GM19455 (cell line): ENCODE data around the gene NFASC.

Experiments
- ATAC-seq: cut with Tn5 transposase; IDR thresholded peaks from one replicate; pipeline ENCODE4 v1.9.1; 2021; ENCODE audit not compliant: unreplicated experiment

NFASC gene

DNA sequence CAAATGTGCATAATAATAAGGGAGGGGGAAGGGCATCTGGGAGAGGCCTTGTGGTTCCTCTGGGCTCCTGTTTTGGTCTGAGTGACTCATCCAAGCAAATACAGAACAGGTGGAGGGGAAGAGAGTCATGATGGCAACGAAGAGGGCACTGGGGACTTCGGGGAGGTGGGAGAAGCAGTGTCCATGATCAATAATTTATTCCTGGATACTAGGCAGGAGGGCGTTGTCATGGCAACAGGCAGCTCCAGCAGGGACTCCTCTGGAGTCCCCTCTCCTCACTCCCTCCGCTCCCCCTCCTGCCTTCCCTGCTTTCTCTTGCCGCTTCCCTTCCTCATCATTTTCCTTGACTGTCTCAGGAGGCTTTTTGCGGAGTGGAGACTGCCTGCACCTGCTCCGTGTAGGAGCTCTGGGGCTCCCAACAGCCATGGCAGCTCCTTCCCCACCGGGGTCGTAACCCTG lies 12.3 kb upstream of the NFASC start:
- ATAC-seq, result no peak

DNA sequence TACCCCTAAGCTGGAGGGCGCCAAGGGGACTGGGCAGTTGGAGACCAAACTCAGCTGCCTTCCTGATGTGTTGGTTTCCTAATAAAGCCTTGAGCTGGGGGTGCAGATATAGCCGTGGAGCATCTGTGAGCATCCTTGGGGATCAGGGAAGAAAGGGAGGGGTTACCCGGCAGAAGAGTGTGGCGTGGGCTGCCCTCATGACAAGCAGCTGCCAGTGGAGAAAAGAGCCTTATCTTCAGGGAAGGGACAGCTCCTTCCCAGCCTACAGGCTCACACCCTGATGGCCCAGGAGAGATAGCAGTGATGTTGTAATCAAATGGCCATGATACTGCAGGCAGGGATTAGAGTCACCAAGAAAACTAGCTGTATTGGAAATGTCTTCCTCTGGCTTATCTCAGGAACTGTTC lies 10.8 kb upstream of the NFASC start:
- ATAC-seq, result no peak

DNA sequence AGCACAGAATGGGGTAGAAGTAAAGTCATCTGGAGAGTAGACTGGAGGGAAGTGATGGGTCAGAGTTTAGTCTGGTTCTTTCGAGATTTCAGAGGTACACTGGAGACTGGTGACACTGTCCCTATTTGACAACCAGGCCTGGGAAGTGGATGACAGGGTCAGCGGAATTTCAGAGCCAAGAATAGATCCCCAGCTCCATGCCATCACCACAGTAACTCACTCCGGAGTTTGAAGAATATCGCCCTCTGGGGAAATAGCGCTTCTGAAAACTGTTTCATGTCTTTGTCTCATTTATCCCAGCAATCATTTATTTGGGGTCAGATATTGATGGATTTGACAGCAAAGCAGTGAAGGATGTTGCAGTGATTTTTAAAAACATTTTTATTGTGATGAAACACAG lies 7.6 kb upstream of the NFASC start:
- ATAC-seq, result no peak

DNA sequence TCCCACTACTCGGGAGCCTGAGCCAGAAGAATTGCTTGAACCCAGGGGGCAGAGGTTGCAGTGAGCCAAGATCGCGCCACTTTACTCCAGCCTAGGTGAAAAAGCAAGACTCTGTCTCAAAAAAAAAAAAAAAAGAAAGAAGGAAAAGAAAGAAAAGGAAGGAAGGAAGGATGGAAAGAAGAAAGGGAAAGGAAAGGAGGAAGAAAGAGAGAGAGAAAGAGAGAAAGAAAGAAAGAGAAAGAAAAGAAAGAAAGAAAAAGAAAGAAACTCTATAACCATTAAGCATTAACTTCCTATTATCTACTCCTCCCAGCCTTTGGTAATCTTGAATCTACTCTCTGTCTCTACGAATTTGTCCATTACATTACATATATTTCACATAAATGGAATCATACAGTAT lies 6.9 kb upstream of the NFASC start:
- no peak for ATAC-seq

GRCh38 chr1:204866051-204866596 lies 4.5 kb upstream of the NFASC start:
- no peak for ATAC-seq

- no peak for ATAC-seq
Measured at GRCh38 chr1:204867203-204867602, 3.5 kb upstream of the NFASC start.

GRCh38 chr1:204867666-204868339 lies 2.9 kb upstream of the NFASC start:
- ATAC-seq, result no peak

DNA sequence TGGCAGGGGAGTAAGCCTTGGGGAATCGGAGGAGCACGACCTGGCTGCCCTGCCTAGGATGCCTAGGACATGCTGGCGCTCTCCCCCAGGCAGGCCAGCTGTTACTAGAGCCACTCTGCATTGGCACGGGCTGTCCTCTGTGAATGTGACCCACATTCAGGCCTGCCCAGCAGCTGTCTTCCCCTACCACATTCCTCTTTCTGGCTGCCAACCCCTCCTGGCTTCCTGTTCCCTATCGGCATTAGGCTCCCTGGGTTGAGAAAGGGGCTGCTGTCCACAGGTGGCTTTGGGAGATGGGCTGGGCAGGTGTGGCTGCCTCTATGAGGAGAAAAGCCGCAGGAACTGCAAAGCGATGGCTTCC lies 2.3 kb upstream of the NFASC start:
- ATAC-seq, result no peak

DNA sequence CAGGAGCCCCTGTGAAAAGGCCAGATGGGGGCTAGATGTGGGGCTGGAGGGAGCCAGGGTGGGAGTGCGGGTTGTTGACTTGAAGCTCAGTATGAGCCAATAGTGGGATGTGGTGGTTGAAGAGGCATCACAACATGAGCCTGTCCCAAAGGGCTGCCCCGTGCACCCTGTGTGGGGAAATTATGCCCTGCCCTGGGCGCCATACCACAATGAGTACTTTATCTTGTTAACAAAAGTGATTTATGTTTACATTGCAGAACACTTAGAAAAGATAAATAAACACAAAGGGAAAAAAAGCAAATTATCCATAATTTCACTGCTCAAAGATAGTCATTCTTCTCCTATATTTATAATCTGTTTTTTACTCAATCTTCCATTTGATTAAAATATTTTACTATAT lies 1.6 kb upstream of the NFASC start:
- no peak for ATAC-seq

GRCh38 chr1:204871405-204872037 lies 859 bp downstream of the NFASC start:
- ATAC-seq, result no peak

DNA sequence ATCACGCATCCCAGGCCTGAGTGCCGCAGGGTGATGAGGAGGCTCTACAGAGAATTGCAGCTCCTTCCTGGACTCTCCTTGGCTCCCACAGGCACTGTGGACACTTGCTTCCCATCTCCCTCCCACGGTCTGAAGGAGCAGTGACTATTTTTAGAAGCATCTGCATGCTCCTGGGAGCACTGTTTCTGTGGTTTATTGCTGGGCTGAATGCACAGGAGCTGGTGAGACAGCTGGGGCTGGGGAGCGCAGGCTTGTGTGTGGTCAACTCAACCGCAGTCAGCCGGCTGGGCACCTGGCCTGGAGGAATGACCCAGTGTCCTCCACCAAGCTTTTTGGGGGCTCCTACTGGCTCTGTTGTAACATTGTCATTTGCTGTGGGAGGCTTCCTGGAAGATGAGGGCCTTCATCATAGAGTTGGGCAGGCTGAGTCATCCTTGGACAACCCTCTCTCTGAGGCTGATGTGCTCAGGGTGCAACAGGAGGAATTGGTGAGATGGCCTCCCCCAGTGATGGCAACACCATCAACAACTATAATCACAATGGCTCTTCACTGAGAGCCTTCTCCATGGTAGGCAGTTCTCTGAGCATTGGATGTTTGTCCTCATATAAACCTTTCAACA lies 1.7 kb downstream of the NFASC start:
- no peak for ATAC-seq

DNA sequence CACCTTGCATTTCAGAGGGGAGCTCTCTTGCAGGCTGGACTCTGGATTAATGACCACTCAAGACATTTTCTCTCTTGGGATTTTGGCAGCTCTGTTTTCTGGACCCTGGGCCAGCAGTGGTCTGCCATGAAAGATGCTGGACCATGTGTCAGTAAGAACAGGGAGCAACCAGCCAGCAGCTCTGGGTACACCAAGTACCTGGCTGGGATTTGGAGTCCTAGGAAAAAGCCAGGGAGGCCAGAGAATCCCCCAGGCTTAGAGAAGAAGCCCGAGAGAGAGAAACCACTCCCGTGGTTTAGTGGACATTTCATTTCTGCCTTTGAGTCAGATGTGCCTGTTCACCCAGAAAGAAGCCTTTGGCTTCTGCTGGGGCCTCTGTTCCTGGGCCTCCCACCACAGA lies 2.5 kb downstream of the NFASC start:
- ATAC-seq, result no peak

DNA sequence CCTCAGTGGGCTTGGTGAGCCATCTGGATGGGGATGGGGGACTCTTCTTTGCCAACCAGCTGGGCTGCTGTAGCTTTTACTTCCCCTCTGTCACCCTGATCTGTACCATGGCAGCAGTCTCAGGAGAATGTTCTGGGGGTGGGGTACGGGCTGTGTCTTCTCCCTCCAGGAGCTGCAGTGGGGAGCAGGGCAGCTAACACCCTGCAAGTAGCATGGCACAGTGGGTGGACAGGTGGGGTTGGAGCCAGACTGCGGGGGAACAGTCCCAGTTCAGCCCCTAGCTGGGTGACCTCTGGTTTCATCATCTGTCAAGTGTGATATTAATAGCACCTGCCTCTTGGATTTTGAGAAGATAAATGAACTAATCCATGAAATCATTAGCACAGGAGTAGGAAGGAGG lies 3.1 kb downstream of the NFASC start:
- ATAC-seq, result no peak

DNA sequence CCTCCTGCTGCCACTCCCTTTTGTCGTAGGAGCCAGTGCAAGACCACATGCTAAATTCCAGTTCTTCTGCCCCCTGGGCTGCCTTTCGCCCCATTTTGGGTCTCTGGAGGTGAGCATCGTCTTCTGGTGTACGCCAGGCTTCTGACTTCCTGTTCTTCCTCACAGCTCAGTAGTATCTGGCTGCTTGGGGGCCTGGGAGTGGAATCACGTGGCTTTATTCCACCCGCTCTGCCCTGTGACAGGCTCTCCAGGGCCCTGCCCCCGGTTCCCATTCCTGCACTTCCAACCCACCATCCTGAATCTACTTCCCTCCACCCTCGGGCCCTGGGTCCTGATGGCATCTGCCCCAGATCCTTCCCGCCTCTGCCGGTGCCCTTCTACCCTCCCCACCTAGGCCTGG lies 3.6 kb downstream of the NFASC start:
- ATAC-seq, result no peak

DNA sequence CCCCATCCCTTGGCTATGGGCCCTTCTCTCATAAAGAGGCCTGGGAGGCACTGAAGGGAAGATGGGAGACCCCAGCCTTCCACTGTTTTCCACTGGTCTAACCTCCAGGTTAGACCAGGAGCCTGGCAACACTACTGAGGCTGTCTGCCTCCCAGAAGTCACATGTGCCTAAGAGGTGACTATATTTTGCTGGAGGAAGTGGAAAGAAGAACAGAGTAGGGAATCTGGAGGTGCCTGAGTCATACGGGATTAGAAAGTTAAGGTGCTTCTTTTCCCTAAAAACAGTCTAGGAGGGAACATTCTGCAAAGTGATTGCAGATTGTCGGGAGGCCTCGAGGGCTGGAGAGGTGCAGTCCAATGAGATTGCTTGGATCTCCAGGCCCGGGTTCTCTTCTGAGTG lies 4.6 kb downstream of the NFASC start:
- no peak for ATAC-seq

DNA sequence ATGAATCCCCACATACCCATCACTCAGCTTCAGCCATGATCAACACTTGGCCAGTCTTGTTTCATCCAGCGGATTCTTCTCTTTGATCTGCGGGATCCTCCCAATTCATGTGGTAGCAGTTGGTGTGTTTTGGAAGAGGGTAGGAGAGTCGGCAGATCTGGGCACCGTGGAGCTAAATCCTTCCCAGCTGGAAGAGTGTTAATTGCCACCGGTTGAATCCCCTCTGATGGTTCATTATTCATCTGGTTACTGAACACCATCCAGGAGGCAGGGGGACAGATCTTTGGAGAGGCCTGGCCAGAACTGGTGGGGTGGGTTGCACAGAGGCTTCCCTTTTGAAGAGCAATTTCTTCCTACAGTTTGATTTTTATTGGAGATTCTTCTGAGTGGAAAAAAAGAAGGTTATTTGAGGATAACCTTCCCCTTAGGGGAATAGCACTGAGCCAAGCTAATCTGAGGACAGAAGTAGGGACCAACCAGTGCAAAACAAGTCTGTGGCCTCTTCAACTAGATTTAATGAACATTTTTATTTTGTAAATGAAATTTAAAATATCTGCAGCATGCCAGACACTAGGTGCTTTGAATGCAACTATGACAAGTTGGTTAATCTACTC lies 8.1 kb downstream of the NFASC start:
- ATAC-seq, result no peak

DNA sequence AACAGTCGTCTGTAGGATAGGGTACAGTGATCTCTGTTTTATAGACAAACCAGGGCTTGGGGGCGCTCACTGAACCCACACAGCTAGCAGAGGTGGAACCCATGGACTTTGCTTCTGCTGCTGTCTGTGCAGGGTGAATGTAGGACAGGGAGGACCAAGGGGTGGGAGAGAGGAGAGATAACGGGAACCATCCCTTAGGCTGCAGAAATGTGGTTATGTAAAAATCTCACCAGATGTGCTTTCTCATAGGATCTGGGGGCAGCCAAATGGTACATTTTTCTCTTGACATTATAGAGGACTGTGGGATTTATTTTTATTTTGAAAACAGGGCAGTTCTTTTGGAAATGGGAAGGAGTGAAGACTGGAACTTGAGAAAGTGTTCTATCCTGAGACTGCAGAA lies 8.7 kb downstream of the NFASC start:
- ATAC-seq, result no peak

DNA sequence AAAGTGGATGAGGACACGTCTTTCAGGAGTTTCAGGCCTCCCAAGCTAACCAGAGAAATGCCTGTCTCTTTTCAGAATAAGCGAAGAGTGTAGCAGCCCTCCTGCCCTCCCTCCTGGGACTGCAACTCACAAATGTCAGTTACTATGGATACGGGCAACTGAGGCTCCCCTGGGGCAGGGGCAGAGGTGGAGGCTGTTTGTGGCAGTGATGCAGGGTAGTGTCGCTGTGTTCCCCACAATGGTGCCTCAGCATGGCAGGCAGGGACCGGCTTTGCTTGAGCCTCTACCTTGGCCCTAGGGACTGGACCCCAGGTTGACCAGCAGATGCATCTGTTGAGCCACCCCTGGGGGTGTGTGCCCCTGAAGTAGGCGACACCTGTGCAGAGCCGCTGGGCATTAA lies 10.2 kb downstream of the NFASC start:
- no peak for ATAC-seq

- no peak for ATAC-seq
Measured at GRCh38 chr1:204882479-204882878, 11.8 kb downstream of the NFASC start.

GRCh38 chr1:204883405-204883804 lies 12.7 kb downstream of the NFASC start:
- ATAC-seq, result no peak

DNA sequence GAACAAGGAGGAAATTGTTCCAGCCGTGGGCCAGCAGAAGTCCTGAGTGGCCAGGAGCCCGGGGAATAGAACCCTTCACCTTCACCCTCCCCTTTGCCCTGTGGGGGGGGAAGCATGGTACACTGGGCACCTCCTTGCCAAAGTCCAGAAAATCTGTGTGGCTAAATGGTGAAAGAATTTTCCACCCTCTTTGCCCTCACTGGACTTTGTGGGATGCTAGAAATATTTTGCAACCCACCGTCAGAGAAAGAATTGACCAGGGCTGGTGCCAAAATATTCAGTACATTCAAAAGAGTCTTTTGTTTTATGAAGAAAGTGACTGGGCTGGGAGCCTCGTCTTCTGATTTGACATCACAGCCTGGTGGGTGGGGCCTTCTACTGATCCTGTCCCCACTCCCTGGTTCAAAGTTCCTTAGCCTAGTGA lies 14.6 kb downstream of the NFASC start:
- ATAC-seq, result no peak

GRCh38 chr1:204885790-204886189 lies 15.1 kb downstream of the NFASC start:
- no peak for ATAC-seq
